Choroid plexus epithelial cell (primary cell): Measurements from ENCODE around the gene TMEM88.

Experiments
- DNase-seq: peaks from one replicate; pipeline ENCODE4 v3.0.0-alpha.2; 2010; ENCODE audit warnings: low read depth
- H3K4me3 ChIP-seq: 2 replicates; pipeline ENCODE4 v1.5.1; 2011; ENCODE audit warnings: low read depth, mild to moderate bottlenecking, control low read depth, low read length, moderate library complexity
- CTCF ChIP-seq: conservative IDR thresholded peaks from 2 replicates; pipeline ENCODE4 v1.5.1; 2011; ENCODE audit warnings: low read depth, mild to moderate bottlenecking, control low read depth, inconsistent platforms, low read length, moderate library complexity

Gene TMEM88

GRCh38 chr17:7853691-7854038 is 1.2 kb upstream of the TMEM88 start:
- H3K4me3 ChIP-seq = no peak overlapping the region
- DNase-seq = no peak
- no peak for TF ChIP-seq CTCF

- H3K4me3 ChIP-seq = no peak overlapping the region
- no peak for DNase-seq
- TF ChIP-seq CTCF = no peak
Measured at GRCh38 chr17:7854078-7854777, 638 bp upstream of the TMEM88 start.

- peak; percentile 12 for DNase-seq
- peak overlapping the region; percentile 72 for H3K4me3 ChIP-seq
- no peak for TF ChIP-seq CTCF
Measured at GRCh38 chr17:7855660-7856010, 769 bp downstream of the TMEM88 start.

- peak overlapping the region; percentile 72 for H3K4me3 ChIP-seq
- DNase-seq = peak; percentile 59
- no peak for TF ChIP-seq CTCF
Measured at GRCh38 chr17:7856011-7856810, 1.3 kb downstream of the TMEM88 start.

- H3K4me3 ChIP-seq = peak within 1 kb of the TSS; percentile 72
- DNase-seq = peak; percentile 100
- TF ChIP-seq CTCF = peak; percentile 65
Measured at GRCh38 chr17:7856811-7857712, 2.2 kb downstream of the TMEM88 start, which contains the start of gene NAA38. TSS of gene NAA38 (minus strand) at chr17:7857559. CDS start at chr17:7857463, 96 bp downstream.

GRCh38 chr17:7857713-7858521 is 3.1 kb downstream of the TMEM88 start, which contains the start of gene CYB5D1:
TSS of gene CYB5D1 (plus strand) at chr17:7858003. CDS start at chr17:7858135, 132 bp downstream.
- H3K4me3 ChIP-seq = peak within 1 kb of the TSS; percentile 72
- DNase-seq = peak; percentile 95
- TF ChIP-seq CTCF = no peak
